Esophagus muscularis mucosa (tissue), 4 donors: Measurements from ENCODE around the gene BCO2. TPM values are rescaled to one million over a fixed set of nuclear protein-coding genes. Genes with fewer than 3 reads are reported as not detected.

Experiments used
- DNase-seq: peaks from one replicate; pipeline ENCODE4 v3.0.0-alpha.2; 2017; ENCODE audit errors: extremely low spot score
- H3K27ac ChIP-seq, 4 donors: fragments of 200-600 bp; sonication (generic); replicated peaks in 1 of 4; 1 replicate in 3 of 4; 2 replicates in 1 of 4; pipeline ENCODE4 v1.5.1; 2016 to 2019; ENCODE audit warnings: mild to moderate bottlenecking in 1 of 4
- H3K27me3 ChIP-seq, 4 donors: fragments of 200-600 bp; sonication (generic); one replicate each; pipeline versions ENCODE4 v1.5.1 to v1.6.0; 2016 to 2019
- H3K36me3 ChIP-seq, 4 donors: fragments of 200-600 bp; sonication (generic); one replicate each; pipeline ENCODE4 v1.5.1; 2016 to 2019
- H3K4me1 ChIP-seq, 4 donors: fragments of 200-600 bp; sonication (generic); one replicate each; pipeline ENCODE4 v1.5.1; 2016 to 2019
- H3K4me3 ChIP-seq, 4 donors: fragments of 200-600 bp; sonication (generic); 1 replicate in 2 of 4; 2 replicates in 2 of 4; pipeline ENCODE4 v1.5.1; 2016 to 2019; ENCODE audit warnings: mild to moderate bottlenecking in 4 of 4, moderate library complexity in 1 of 4
- H3K9me3 ChIP-seq, 4 donors: fragments of 200-600 bp; sonication (generic); 1 replicate in 3 of 4; 2 replicates in 1 of 4; pipeline ENCODE4 v1.5.1; 2016 to 2019
- CTCF ChIP-seq, 3 experiments: fragments of 200-600 bp in 2 of 3; fragments of 450-650 bp in 1 of 3; sonication (generic) in 2 of 3; IDR thresholded peaks; one replicate each; pipeline ENCODE4 v1.5.1; 2017 to 2019; ENCODE audit warnings: antibody characterized with exemption in 3 of 3, mild to moderate bottlenecking in 2 of 3, moderate library complexity in 1 of 3
- EP300 ChIP-seq: sonication (generic); formaldehyde crosslinking; IDR thresholded peaks from one replicate; pipeline ENCODE4 v1.6.1; 2017; ENCODE audit warnings: antibody characterized with exemption
- POLR2A ChIP-seq: fragments of 450-650 bp; IDR thresholded peaks from one replicate; pipeline ENCODE4 v1.6.1; 2017; ENCODE audit warnings: antibody characterized with exemption, moderate library complexity, mild to moderate bottlenecking, low read depth
- POLR2AphosphoS5 ChIP-seq, 2 donors: sonication (generic); formaldehyde crosslinking; IDR thresholded peaks; one replicate each; pipeline ENCODE4 v1.6.1; 2017; ENCODE audit warnings: antibody characterized with exemption in 2 of 2
- WGBS: methylation state at CpG from one replicate; pipeline ENCODE4 v1.1.5; 2018; 5-methylcytosine and 5-hydroxymethylcytosine counted together
- intact Hi-C: fragments of 100-400 bp; cut with DNase I; formaldehyde crosslinking; loops from one replicate; pipeline ENCODE4 v1.15.1; 2023
- total RNA-seq, 4 donors: library from RNA; depleted of rRNA; stranded (reverse); fragments of >200 nt; gene quantifications; one replicate each; pipeline versions ENCODE4 v1.1.0 to v1.2.1, GENCODE V29; 2016

BCO2 gene
- total RNA-seq, 4 donors from 2014 or later = 1.4 to 11.6 (median 3.1) TPM

DNA sequence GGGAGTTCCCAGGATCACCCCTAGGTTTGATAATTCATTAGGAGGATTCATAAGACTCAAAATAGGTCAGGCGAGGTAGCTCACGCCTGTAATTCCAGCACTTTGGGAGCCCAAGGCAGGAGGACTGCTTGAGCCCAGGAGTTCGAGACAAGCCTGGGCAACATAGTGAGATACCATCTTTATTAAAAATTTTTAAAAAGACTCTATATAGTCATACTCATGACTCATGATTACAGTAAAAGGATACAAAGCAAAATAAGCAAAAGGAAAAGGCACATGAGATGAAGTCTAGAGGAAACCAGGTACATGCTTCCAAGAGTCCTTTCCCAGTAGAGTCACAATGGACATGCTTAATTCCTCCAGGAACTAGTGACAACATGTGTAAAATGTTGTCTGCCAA, 37.0 kb downstream of the BCO2 start:
- Histone ChIP-seq H3K27ac (no peak overlapping the region), H3K27me3 (no peaks in the 10 kb centered on the region), H3K36me3 (peaks cover 0 to 13% (median 0%) of the 10 kb centered on the region in 4 donors), H3K4me3 (no peak overlapping the region), H3K4me1 (no peaks in the 10 kb centered on the region), H3K9me3 (no peaks in the 10 kb centered on the region)
- TF ChIP-seq POLR2AphosphoS5 (IDR thresholded peaks at IDR 0.05) = no peak
- no peak for TF ChIP-seq CTCF (IDR thresholded peaks at IDR 0.05)
- no peak for TF ChIP-seq POLR2A
- intact Hi-C loops = loop anchor here (10.0 kb wide), 1 partner anchor 1083 kb away; no protein-coding TSS in a partner anchor
- no peak for DNase-seq
- WGBS = 93% methylated on average over 3 of the region's 3 CpGs

GRCh38 chr11:112212710-112213109, 37.4 kb downstream of the BCO2 start:
- H3K4me3 ChIP-seq = no peak overlapping the region
- DNase-seq = no peak
- H3K4me1 ChIP-seq = no peaks in the 10 kb centered on the region
- no peaks in the 10 kb centered on the region for H3K9me3 ChIP-seq
- TF ChIP-seq CTCF (IDR thresholded peaks at IDR 0.05) = no peak
- TF ChIP-seq POLR2A = no peak
- no peak for TF ChIP-seq EP300
- no peak for TF ChIP-seq POLR2AphosphoS5 (IDR thresholded peaks at IDR 0.05)
- no peak overlapping the region for H3K27ac ChIP-seq
- no peaks in the 10 kb centered on the region for H3K27me3 ChIP-seq
- intact Hi-C loops = loop anchor here (10.0 kb wide), 1 partner anchor 1082 kb away; no protein-coding TSS in a partner anchor
- peaks cover 0 to 17% (median under 1%) of the 10 kb centered on the region in 4 donors for H3K36me3 ChIP-seq

- intact Hi-C loops = loop anchor here (10.0 kb wide), 1 partner anchor 1081 kb away; no protein-coding TSS in a partner anchor
- no peak for DNase-seq
- 90% methylated on average over 4 of the region's 4 CpGs for WGBS
- H3K27me3 ChIP-seq = no peaks in the 10 kb centered on the region
- H3K36me3 ChIP-seq = peaks cover 0 to 25% (median 4%) of the 10 kb centered on the region in 4 donors
- no peaks in the 10 kb centered on the region for H3K9me3 ChIP-seq
- H3K4me3 ChIP-seq = no peak overlapping the region
- TF ChIP-seq POLR2AphosphoS5 (IDR thresholded peaks at IDR 0.05) (no peak), CTCF (IDR thresholded peaks at IDR 0.05) (no peak), EP300 (no peak), POLR2A (no peak)
- H3K4me1 ChIP-seq = no peaks in the 10 kb centered on the region
- H3K27ac ChIP-seq = no peak overlapping the region
Measured at GRCh38 chr11:112213753-112214152, 38.4 kb downstream of the BCO2 start.

GRCh38 chr11:112215621-112216020, 40.3 kb downstream of the BCO2 start:
- Histone ChIP-seq H3K4me3 (no peak overlapping the region), H3K27ac (no peak overlapping the region), H3K27me3 (no peaks in the 10 kb centered on the region), H3K9me3 (no peaks in the 10 kb centered on the region), H3K36me3 (peaks cover 0 to 30% (median 4%) of the 10 kb centered on the region in 4 donors), H3K4me1 (peaks cover 0 to 5% (median 3%) of the 10 kb centered on the region in 4 donors)
- 94% methylated on average over 6 of the region's 6 CpGs for WGBS
- DNase-seq = no peak
- TF ChIP-seq CTCF (IDR thresholded peaks at IDR 0.05) (no peak), EP300 (no peak), POLR2AphosphoS5 (IDR thresholded peaks at IDR 0.05) (no peak)
- intact Hi-C loops = loop anchor here (10.0 kb wide), 1 partner anchor 1079 kb away; no protein-coding TSS in a partner anchor

DNA sequence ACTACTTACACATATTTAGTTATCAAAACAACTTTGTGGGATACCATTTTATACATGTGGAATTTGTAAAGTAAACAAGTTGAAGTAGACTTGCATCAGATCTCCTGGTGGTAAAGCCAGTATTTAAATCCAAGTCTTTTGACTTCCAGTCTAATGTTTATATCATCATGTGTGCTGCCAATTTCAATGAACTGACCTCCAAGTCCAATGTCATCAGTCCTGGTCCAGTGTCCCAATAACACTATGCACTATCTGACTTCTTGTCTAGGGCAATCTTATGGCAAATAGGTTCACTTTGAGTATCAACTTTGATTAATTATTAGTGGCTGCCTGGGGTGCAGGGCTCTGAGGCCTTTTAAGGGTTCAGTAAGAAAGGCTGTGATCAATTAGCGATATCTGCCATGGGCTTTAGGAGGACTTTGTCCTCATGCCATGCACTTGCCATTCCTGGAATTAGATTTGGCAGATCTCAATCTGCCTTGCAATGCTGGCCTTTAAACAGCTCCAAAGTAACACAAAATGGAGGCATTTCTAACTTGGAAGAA, 41.3 kb downstream of the BCO2 start:
- Histone ChIP-seq H3K27me3 (no peaks in the 10 kb centered on the region), H3K4me3 (no peak overlapping the region), H3K36me3 (peaks cover 0 to 30% (median 4%) of the 10 kb centered on the region in 4 donors), H3K9me3 (no peaks in the 10 kb centered on the region), H3K27ac (no peak overlapping the region), H3K4me1 (peaks cover 0 to 15% (median 10%) of the 10 kb centered on the region in 4 donors)
- 88% methylated on average over 1 of the region's 1 CpG for WGBS
- intact Hi-C loops = loop anchor here (10.0 kb wide), 1 partner anchor 1078 kb away; no protein-coding TSS in a partner anchor
- TF ChIP-seq CTCF (IDR thresholded peaks at IDR 0.05) (no peak), POLR2A (no peak), EP300 (no peak), POLR2AphosphoS5 (IDR thresholded peaks at IDR 0.05) (no peak)
- DNase-seq = no peak
